ENCODE data around the gene PRKAR1B.

PRKAR1B gene

GRCh38 chr7:724298-724697, 2.8 kb downstream of the PRKAR1B start:
- DNase-seq (ENCODE audit: low spot score) (no peak), FAIRE-seq (no peak)

GRCh38 chr7:723541-723940, 3.5 kb downstream of the PRKAR1B start:
- DNase-seq (ENCODE audit: low spot score) (no peak), FAIRE-seq (no peak)

- no peak for FAIRE-seq
These were observed 5.3 kb downstream of the PRKAR1B start for GRCh38 chr7:721619-722248.

GRCh38 chr7:716636-717035, 10.4 kb downstream of the PRKAR1B start:
- DNase-seq (ENCODE audit: low spot score) = no peak
- no peak for FAIRE-seq

More at GRCh38 chr7:721619-722248, 5.3 kb downstream of the PRKAR1B start:
- DNase-seq (ENCODE audit: low spot score) = no peak

GRCh38 chr7:716222-716621, 10.9 kb downstream of the PRKAR1B start:
- no peak for FAIRE-seq
- DNase-seq (ENCODE audit: low spot score) = no peak

GRCh38 chr7:714251-714671, 12.8 kb downstream of the PRKAR1B start:
- DNase-seq (ENCODE audit: low spot score) (no peak), FAIRE-seq (no peak)

- FAIRE-seq = no peak
- DNase-seq (ENCODE audit: low spot score) = no peak
These were observed 13.4 kb downstream of the PRKAR1B start for GRCh38 chr7:713488-714230.

GRCh38 chr7:713139-713457, 14.0 kb downstream of the PRKAR1B start:
- DNase-seq (ENCODE audit: low spot score) = no peak
- no peak for FAIRE-seq

- FAIRE-seq (no peak), DNase-seq (ENCODE audit: low spot score) (no peak)
These were observed 14.5 kb downstream of the PRKAR1B start for GRCh38 chr7:712381-713138.

GRCh38 chr7:711922-712380, 15.1 kb downstream of the PRKAR1B start:
- DNase-seq (ENCODE audit: low spot score) (no peak), FAIRE-seq (no peak)

GRCh38 chr7:711093-711921, 15.8 kb downstream of the PRKAR1B start:
- DNase-seq (ENCODE audit: low spot score) = no peak
- no peak for FAIRE-seq

- no peak for DNase-seq (ENCODE audit: low spot score)
- no peak for FAIRE-seq
These were observed 16.9 kb downstream of the PRKAR1B start for GRCh38 chr7:710161-710560.

- DNase-seq (ENCODE audit: low spot score) (no peak), FAIRE-seq (no peak)
These were observed 19.6 kb downstream of the PRKAR1B start for GRCh38 chr7:707296-708000.

- no peak for FAIRE-seq
These were observed 20.4 kb downstream of the PRKAR1B start for GRCh38 chr7:706721-707120.

GRCh38 chr7:703049-703448, 24.0 kb downstream of the PRKAR1B start:
- no peak for DNase-seq (ENCODE audit: low spot score)

More at GRCh38 chr7:706721-707120, 20.4 kb downstream of the PRKAR1B start:
- DNase-seq (ENCODE audit: low spot score) = no peak

GRCh38 chr7:701086-701671, 25.9 kb downstream of the PRKAR1B start:
- DNase-seq (ENCODE audit: low spot score) (no peak), FAIRE-seq (no peak)

More at GRCh38 chr7:703049-703448, 24.0 kb downstream of the PRKAR1B start:
- FAIRE-seq = no peak

GRCh38 chr7:699476-700170, 27.5 kb downstream of the PRKAR1B start:
- DNase-seq (ENCODE audit: low spot score) = no peak
- FAIRE-seq = no peak

GRCh38 chr7:698515-699475, 28.3 kb downstream of the PRKAR1B start:
- FAIRE-seq = no peak

More at GRCh38 chr7:698515-699475, 28.3 kb downstream of the PRKAR1B start:
- DNase-seq (ENCODE audit: low spot score) = no peak

Measured in RCC 7860 (cell line).